ENCODE data around the gene ZNF469.

GRCh38 chr16:88339930-88340754, 42.6 kb upstream of the ZNF469 start:
- TF ChIP-seq POLR2AphosphoS5 (IDR thresholded peaks at IDR 0.05) (peak in 1 of 3 donors; percentile 34), POLR2A (IDR thresholded peaks at IDR 0.05) (no peak)
- TF ChIP-seq, protein P1, sequence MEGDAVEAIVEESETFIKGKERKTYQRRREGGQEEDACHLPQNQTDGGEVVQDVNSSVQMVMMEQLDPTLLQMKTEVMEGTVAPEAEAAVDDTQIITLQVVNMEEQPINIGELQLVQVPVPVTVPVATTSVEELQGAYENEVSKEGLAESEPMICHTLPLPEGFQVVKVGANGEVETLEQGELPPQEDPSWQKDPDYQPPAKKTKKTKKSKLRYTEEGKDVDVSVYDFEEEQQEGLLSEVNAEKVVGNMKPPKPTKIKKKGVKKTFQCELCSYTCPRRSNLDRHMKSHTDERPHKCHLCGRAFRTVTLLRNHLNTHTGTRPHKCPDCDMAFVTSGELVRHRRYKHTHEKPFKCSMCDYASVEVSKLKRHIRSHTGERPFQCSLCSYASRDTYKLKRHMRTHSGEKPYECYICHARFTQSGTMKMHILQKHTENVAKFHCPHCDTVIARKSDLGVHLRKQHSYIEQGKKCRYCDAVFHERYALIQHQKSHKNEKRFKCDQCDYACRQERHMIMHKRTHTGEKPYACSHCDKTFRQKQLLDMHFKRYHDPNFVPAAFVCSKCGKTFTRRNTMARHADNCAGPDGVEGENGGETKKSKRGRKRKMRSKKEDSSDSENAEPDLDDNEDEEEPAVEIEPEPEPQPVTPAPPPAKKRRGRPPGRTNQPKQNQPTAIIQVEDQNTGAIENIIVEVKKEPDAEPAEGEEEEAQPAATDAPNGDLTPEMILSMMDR (IDR thresholded peaks at IDR 0.05), result no peak

All from transverse colon (tissue), 4 donors.